Activated gamma-delta T cell treated with anti-CD3 and anti-CD28 coated beads, Interleukin-2, amount 50 U/mL, for 16 hours (primary cell): ENCODE results near the gene NRP2.

Experiments used
- DNase-seq: peaks from one replicate; pipeline ENCODE4 v3.0.0-alpha.2; 2020; ENCODE audit warnings: low read depth

The NRP2 gene

GRCh38 chr2:205708231-205708631, 25.9 kb downstream of the NRP2 start:
- no peak for DNase-seq

GRCh38 chr2:205709319-205709718, 27.0 kb downstream of the NRP2 start:
- no peak for DNase-seq

GRCh38 chr2:205712508-205712907, 30.2 kb downstream of the NRP2 start:
- DNase-seq: no peak

GRCh38 chr2:205713086-205713485, 30.8 kb downstream of the NRP2 start:
- no peak for DNase-seq

GRCh38 chr2:205714058-205714776, 31.9 kb downstream of the NRP2 start:
- no peak for DNase-seq

- DNase-seq: no peak
Measured at GRCh38 chr2:205714789-205715720, 32.8 kb downstream of the NRP2 start.

GRCh38 chr2:205715831-205716525, 33.7 kb downstream of the NRP2 start:
- DNase-seq: no peak

- DNase-seq: no peak
Measured at GRCh38 chr2:205717175-205717846, 35.0 kb downstream of the NRP2 start.

- DNase-seq: no peak
Measured at GRCh38 chr2:205717999-205718398, 35.7 kb downstream of the NRP2 start.

- DNase-seq: no peak
Measured at GRCh38 chr2:205719847-205720246, 37.5 kb downstream of the NRP2 start.

- no peak for DNase-seq
Measured at GRCh38 chr2:205720451-205720902, 38.2 kb downstream of the NRP2 start.

GRCh38 chr2:205721057-205721449, 38.8 kb downstream of the NRP2 start:
- DNase-seq: no peak

- DNase-seq: no peak
Measured at GRCh38 chr2:205722283-205722918, 40.1 kb downstream of the NRP2 start.

GRCh38 chr2:205723179-205723578, 40.9 kb downstream of the NRP2 start:
- no peak for DNase-seq

- DNase-seq: no peak
Measured at GRCh38 chr2:205725059-205725458, 42.8 kb downstream of the NRP2 start.

- no peak for DNase-seq
Measured at GRCh38 chr2:205726506-205726905, 44.2 kb downstream of the NRP2 start.

- DNase-seq: no peak
Measured at GRCh38 chr2:205727174-205727573, 44.9 kb downstream of the NRP2 start.

- no peak for DNase-seq
Measured at GRCh38 chr2:205728366-205728765, 46.1 kb downstream of the NRP2 start.

- no peak for DNase-seq
Measured at GRCh38 chr2:205730191-205730590, 47.9 kb downstream of the NRP2 start.

GRCh38 chr2:205730701-205731582, 48.6 kb downstream of the NRP2 start:
- DNase-seq: no peak
